ENCODE data around the gene PTDSS2.
"Not testable (repeated sequence)": the region's sequence is repeated elsewhere in the genome, so short reads cannot be mapped to it uniquely, and the experiment has no call there.

PTDSS2 gene

GRCh38 chr11:408154-409007 lies 41.7 kb upstream of the PTDSS2 start:
- no peaks in the 10 kb centered on the region for H3K79me2 ChIP-seq (ENCODE audit: low read length)
- no peaks in the 10 kb centered on the region for H3F3A ChIP-seq (ENCODE audit: insufficient read depth, low read length)
- peaks cover 4% of the 10 kb centered on the region; the same call in 1 of the 2 replicates for H3K4me1 ChIP-seq (ENCODE audit: low read length)
- H3K9me2 ChIP-seq (replicated peaks; ENCODE audit: insufficient read depth, low read length): no peaks in the 10 kb centered on the region
- DNase-seq: no peak
- H3K27me3 ChIP-seq (replicated peaks; ENCODE audit: insufficient read depth, low read length): peaks cover 62% of the 10 kb centered on the region
- H3K36me3 ChIP-seq (replicated peaks; ENCODE audit: insufficient read depth, low read length): no peaks in the 10 kb centered on the region
- TF ChIP-seq EZH2 (optimal IDR thresholded peaks at IDR 0.05; ENCODE audit: low read depth, low read length): no peak
- no peak for TF ChIP-seq EZH2phosphoT487 (IDR thresholded peaks at IDR 0.05; ENCODE audit: low read length)
- TF ChIP-seq CTCF (IDR thresholded peaks at IDR 0.05; ENCODE audit: low read length): no peak
- H3K9ac ChIP-seq (ENCODE audit: low read length): no peak overlapping the region
- no peak overlapping the region for H3K27ac ChIP-seq (ENCODE audit: low read length)
- no peaks in the 10 kb centered on the region for H4K20me1 ChIP-seq (ENCODE audit: insufficient read depth, low read length)
- H2AFZ ChIP-seq (ENCODE audit: low read length): no peak overlapping the region
- H3K4me3 ChIP-seq (ENCODE audit: low read length): no peak overlapping the region
- no peak overlapping the region for H3K4me2 ChIP-seq (ENCODE audit: low read depth, low read length)
- H3K9me3 ChIP-seq (replicated peaks; ENCODE audit: insufficient read depth, low read length): no peaks in the 10 kb centered on the region

GRCh38 chr11:409008-409599 lies 41.0 kb upstream of the PTDSS2 start:
- Histone ChIP-seq H2AFZ (ENCODE audit: low read length) (no peak overlapping the region), H4K20me1 (ENCODE audit: insufficient read depth, low read length) (no peaks in the 10 kb centered on the region), H3K27me3 (replicated peaks; ENCODE audit: insufficient read depth, low read length) (peaks cover 59% of the 10 kb centered on the region), H3K79me2 (ENCODE audit: low read length) (no peaks in the 10 kb centered on the region), H3K9me3 (replicated peaks; ENCODE audit: insufficient read depth, low read length) (no peaks in the 10 kb centered on the region), H3K4me3 (ENCODE audit: low read length) (no peak overlapping the region), H3K4me1 (ENCODE audit: low read length) (peaks cover 4% of the 10 kb centered on the region; the same call in 1 of the 2 replicates), H3K9me2 (replicated peaks; ENCODE audit: insufficient read depth, low read length) (no peaks in the 10 kb centered on the region), H3K36me3 (replicated peaks; ENCODE audit: insufficient read depth, low read length) (no peaks in the 10 kb centered on the region), H3K4me2 (ENCODE audit: low read depth, low read length) (no peak overlapping the region), H3K9ac (ENCODE audit: low read length) (no peak overlapping the region), H3K27ac (ENCODE audit: low read length) (no peak overlapping the region), H3F3A (ENCODE audit: insufficient read depth, low read length) (no peaks in the 10 kb centered on the region)
- DNase-seq: no peak
- TF ChIP-seq EZH2 (optimal IDR thresholded peaks at IDR 0.05; ENCODE audit: low read depth, low read length): no peak
- TF ChIP-seq CTCF (IDR thresholded peaks at IDR 0.05; ENCODE audit: low read length): no peak
- no peak for TF ChIP-seq EZH2phosphoT487 (IDR thresholded peaks at IDR 0.05; ENCODE audit: low read length)

- no peak overlapping the region for H3K4me3 ChIP-seq (ENCODE audit: low read length)
- H3K27me3 ChIP-seq (replicated peaks; ENCODE audit: insufficient read depth, low read length): peaks cover 58% of the 10 kb centered on the region
- H3K9me2 ChIP-seq (replicated peaks; ENCODE audit: insufficient read depth, low read length): no peaks in the 10 kb centered on the region
- H3K79me2 ChIP-seq (ENCODE audit: low read length): no peaks in the 10 kb centered on the region
- H3K9ac ChIP-seq (ENCODE audit: low read length): no peak overlapping the region
- H3K36me3 ChIP-seq (replicated peaks; ENCODE audit: insufficient read depth, low read length): no peaks in the 10 kb centered on the region
- TF ChIP-seq EZH2 (optimal IDR thresholded peaks at IDR 0.05; ENCODE audit: low read depth, low read length) (no peak), CTCF (IDR thresholded peaks at IDR 0.05; ENCODE audit: low read length) (no peak), EZH2phosphoT487 (IDR thresholded peaks at IDR 0.05; ENCODE audit: low read length) (no peak)
- no peak overlapping the region for H3K4me2 ChIP-seq (ENCODE audit: low read depth, low read length)
- H3F3A ChIP-seq (ENCODE audit: insufficient read depth, low read length): no peaks in the 10 kb centered on the region
- no peaks in the 10 kb centered on the region for H3K9me3 ChIP-seq (replicated peaks; ENCODE audit: insufficient read depth, low read length)
- DNase-seq: no peak
- H4K20me1 ChIP-seq (ENCODE audit: insufficient read depth, low read length): no peaks in the 10 kb centered on the region
- no peak overlapping the region for H3K27ac ChIP-seq (ENCODE audit: low read length)
- peaks cover 4% of the 10 kb centered on the region; the same call in 1 of the 2 replicates for H3K4me1 ChIP-seq (ENCODE audit: low read length)
- no peak overlapping the region for H2AFZ ChIP-seq (ENCODE audit: low read length)
Observed at GRCh38 chr11:409600-410483, 40.2 kb upstream of the PTDSS2 start.

GRCh38 chr11:410711-411110 lies 39.4 kb upstream of the PTDSS2 start:
- not testable (repeated sequence) for H2AFZ ChIP-seq (ENCODE audit: low read length); H3K9ac ChIP-seq (ENCODE audit: low read length); H3K79me2 ChIP-seq (ENCODE audit: low read length); H4K20me1 ChIP-seq (ENCODE audit: insufficient read depth, low read length); H3K36me3 ChIP-seq (replicated peaks; ENCODE audit: insufficient read depth, low read length); H3K4me1 ChIP-seq (ENCODE audit: low read length); H3F3A ChIP-seq (ENCODE audit: insufficient read depth, low read length); H3K9me3 ChIP-seq (replicated peaks; ENCODE audit: insufficient read depth, low read length); DNase-seq; H3K4me2 ChIP-seq (ENCODE audit: low read depth, low read length); H3K9me2 ChIP-seq (replicated peaks; ENCODE audit: insufficient read depth, low read length); H3K27ac ChIP-seq (ENCODE audit: low read length); H3K4me3 ChIP-seq (ENCODE audit: low read length)
- H3K27me3 ChIP-seq (replicated peaks; ENCODE audit: insufficient read depth, low read length): peaks cover 57% of the 10 kb centered on the region

- not testable (repeated sequence) for H2AFZ ChIP-seq (ENCODE audit: low read length); H4K20me1 ChIP-seq (ENCODE audit: insufficient read depth, low read length); DNase-seq; H3K27ac ChIP-seq (ENCODE audit: low read length); H3K79me2 ChIP-seq (ENCODE audit: low read length); H3K36me3 ChIP-seq (replicated peaks; ENCODE audit: insufficient read depth, low read length); H3K9me2 ChIP-seq (replicated peaks; ENCODE audit: insufficient read depth, low read length); H3F3A ChIP-seq (ENCODE audit: insufficient read depth, low read length); H3K9me3 ChIP-seq (replicated peaks; ENCODE audit: insufficient read depth, low read length); H3K4me2 ChIP-seq (ENCODE audit: low read depth, low read length); H3K4me1 ChIP-seq (ENCODE audit: low read length); H3K4me3 ChIP-seq (ENCODE audit: low read length); H3K9ac ChIP-seq (ENCODE audit: low read length)
- peaks cover 62% of the 10 kb centered on the region for H3K27me3 ChIP-seq (replicated peaks; ENCODE audit: insufficient read depth, low read length)
Observed at GRCh38 chr11:411520-411919, 38.6 kb upstream of the PTDSS2 start.
